ENCODE data around the gene RAB36. TPM values are rescaled to one million over a fixed set of nuclear protein-coding genes. Genes with fewer than 3 reads are reported as not detected.

The RAB36 gene
- total RNA-seq, 3 donors from 2014 or later (not counting 1 experiment from before 2014, with no cell fraction given) = 1.7 to 2.9 (median 2.6) TPM

DNA sequence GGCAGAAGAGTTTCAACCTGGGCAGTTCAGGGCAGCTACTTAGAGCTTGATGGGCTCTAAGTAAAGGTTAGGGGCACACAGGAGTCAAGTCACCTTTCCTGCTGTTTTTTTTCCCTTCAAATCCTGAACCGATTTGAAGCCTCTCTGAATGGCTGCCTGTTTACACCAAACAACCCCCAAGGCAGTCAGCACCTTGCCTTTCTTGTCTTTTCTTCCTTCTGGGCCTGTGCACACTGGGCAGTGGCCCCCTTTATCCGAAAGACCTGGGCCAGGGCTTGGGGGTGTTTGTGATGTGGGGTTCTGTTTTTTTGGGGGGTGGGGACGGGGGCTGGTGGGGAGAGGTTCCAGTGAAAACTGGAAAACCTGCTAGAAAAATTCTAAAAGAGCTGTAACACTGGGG, 7.8 kb upstream of the RAB36 start:
- Mint-ChIP-seq H3K27me3 (ENCODE audit: low read depth in 2 of 2) (no peaks in the 10 kb centered on the region), H3K36me3 (no peaks in the 10 kb centered on the region), H3K27ac (peak overlapping the region; percentile 96 to 99), H3K4me3 (peak overlapping the region; percentile 87), H3K4me1 (peaks cover 32 to 66% of the 10 kb centered on the region in 2 donors), H3K9me3 (no peaks in the 10 kb centered on the region)
- H3K9me3 ChIP-seq (ENCODE audit: control insufficient read depth, insufficient read depth, low read length) = no peaks in the 10 kb centered on the region
- H3K27me3 ChIP-seq (ENCODE audit: control insufficient read depth, insufficient read depth, low read length) = no peaks in the 10 kb centered on the region
- peaks cover 87% of the 10 kb centered on the region for H3K4me1 ChIP-seq (ENCODE audit: control insufficient read depth, insufficient read depth, low read length)
- peak overlapping the region; percentile 7 for H3K4me3 ChIP-seq (ENCODE audit: low read length)
- 6% methylated on average over 3 of the region's 3 CpGs for WGBS (ENCODE audit: insufficient coverage)
- H3K27ac ChIP-seq (ENCODE audit: low read length) = peak overlapping the region; percentile 89
- H3K36me3 ChIP-seq (ENCODE audit: control insufficient read depth, insufficient read depth, low read length) = no peaks in the 10 kb centered on the region
- ATAC-seq (peak; percentile 3 to 5 (median 4)), DNase-seq (peak in 1 of 2 donors; percentile 40)
- TF ChIP-seq, protein P1, sequence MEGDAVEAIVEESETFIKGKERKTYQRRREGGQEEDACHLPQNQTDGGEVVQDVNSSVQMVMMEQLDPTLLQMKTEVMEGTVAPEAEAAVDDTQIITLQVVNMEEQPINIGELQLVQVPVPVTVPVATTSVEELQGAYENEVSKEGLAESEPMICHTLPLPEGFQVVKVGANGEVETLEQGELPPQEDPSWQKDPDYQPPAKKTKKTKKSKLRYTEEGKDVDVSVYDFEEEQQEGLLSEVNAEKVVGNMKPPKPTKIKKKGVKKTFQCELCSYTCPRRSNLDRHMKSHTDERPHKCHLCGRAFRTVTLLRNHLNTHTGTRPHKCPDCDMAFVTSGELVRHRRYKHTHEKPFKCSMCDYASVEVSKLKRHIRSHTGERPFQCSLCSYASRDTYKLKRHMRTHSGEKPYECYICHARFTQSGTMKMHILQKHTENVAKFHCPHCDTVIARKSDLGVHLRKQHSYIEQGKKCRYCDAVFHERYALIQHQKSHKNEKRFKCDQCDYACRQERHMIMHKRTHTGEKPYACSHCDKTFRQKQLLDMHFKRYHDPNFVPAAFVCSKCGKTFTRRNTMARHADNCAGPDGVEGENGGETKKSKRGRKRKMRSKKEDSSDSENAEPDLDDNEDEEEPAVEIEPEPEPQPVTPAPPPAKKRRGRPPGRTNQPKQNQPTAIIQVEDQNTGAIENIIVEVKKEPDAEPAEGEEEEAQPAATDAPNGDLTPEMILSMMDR (IDR thresholded peaks at IDR 0.05) = no peak
- intact Hi-C loops (cut with micrococcal nuclease) = loop anchor here (1.0 to 5.0 kb wide), 4 partner anchors 45 to 380 kb away; partner anchors contain the start of genes BCR and GNAZ

DNA sequence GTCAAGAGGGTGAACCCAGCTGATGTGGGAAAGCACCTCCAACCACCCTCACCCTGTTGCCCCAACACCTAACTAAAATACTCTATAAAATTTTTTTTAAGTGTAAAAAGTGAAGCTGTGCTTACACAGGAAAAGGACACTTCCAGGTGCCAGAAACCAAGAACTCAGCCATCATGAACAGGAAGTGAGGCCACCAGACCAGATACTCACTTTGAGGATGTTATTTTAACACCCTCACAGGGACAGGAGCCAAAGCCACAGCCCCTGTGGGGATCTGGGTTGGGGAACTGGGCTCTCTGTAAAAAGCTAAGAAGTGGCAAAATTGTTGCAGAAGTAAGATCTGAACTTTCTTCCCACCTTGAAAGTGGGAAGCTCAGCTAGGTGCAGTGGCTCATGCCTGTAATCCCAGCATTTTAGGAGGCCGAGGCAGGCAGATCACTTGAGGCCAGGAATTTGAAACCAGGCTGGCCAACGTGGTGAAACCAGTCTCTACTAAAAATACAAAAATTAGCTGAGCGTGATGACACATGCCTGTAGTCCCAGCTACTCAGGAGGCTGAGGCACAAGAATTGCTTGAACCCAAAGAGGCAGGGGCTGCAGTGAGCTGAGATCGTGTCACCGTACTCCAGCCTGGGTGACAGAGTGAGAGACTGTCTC, 7.2 kb upstream of the RAB36 start:
- Histone ChIP-seq H3K4me3 (ENCODE audit: low read length) (no peak overlapping the region), H3K27ac (ENCODE audit: low read length) (peak overlapping the region; percentile 89), H3K36me3 (ENCODE audit: control insufficient read depth, insufficient read depth, low read length) (no peaks in the 10 kb centered on the region), H3K9me3 (ENCODE audit: control insufficient read depth, insufficient read depth, low read length) (no peaks in the 10 kb centered on the region), H3K27me3 (ENCODE audit: control insufficient read depth, insufficient read depth, low read length) (no peaks in the 10 kb centered on the region), H3K4me1 (ENCODE audit: control insufficient read depth, insufficient read depth, low read length) (peaks cover 92% of the 10 kb centered on the region)
- ATAC-seq (peak; percentile 62 to 85 (median 76)), DNase-seq (peak; percentile 70 to 87)
- peaks cover 37 to 72% of the 10 kb centered on the region in 2 donors for H3K4me1 Mint-ChIP-seq
- peak overlapping the region; percentile 96 to 99 for H3K27ac Mint-ChIP-seq
- H3K9me3 Mint-ChIP-seq = no peaks in the 10 kb centered on the region
- TF ChIP-seq, protein P1 (IDR thresholded peaks at IDR 0.05) = no peak
- intact Hi-C loops (cut with micrococcal nuclease) = loop anchor here (1.0 to 5.0 kb wide), 4 partner anchors 44 to 381 kb away; partner anchors contain the start of genes BCR and GNAZ
- peak overlapping the region; percentile 87 for H3K4me3 Mint-ChIP-seq
- H3K36me3 Mint-ChIP-seq = no peaks in the 10 kb centered on the region
- WGBS (ENCODE audit: insufficient coverage) = 6% methylated on average over 5 of the region's 5 CpGs
- H3K27me3 Mint-ChIP-seq (ENCODE audit: low read depth in 2 of 2) = no peaks in the 10 kb centered on the region

DNA sequence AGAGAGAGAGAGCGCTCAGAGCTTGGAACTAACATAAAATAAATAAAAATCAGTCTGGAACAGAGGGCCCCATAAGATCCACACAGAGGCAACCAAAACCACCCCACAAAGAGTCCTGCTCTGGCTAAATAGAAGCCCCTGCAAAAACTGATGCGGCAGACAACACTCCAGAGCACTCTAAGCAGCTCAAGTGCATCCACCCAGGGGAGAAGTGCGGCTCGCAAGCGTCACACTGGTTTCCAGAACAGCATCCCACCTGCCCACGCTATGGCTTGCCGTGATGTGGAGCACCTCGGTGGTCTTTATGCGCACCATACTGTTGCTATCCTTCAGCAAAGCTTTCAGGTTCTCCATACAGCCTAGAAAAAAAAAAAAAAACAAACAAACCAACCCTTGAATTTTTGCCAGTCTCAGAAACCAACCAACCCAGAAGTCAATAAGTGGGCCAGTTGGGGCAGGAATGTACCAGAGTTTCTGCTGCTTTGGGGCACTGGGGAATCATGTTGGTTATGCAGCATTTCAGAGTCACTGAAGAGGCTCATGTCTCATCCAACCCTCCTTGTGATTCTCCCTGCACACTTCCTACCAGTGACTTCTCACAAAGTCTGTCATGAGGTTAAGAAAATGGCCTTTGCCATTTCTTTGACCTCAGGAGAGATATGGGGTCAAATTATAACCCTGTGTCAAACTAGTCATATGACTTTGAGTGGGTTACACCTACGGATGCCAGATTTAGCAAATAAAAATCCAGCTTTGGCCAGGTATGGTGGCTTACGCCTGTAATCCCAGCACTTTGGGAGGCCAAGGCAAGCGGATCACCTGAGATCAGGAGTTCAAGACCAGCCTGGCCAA, 6.5 kb upstream of the RAB36 start:
- peak overlapping the region; percentile 87 for H3K4me3 Mint-ChIP-seq
- ATAC-seq = no peak

More for the DNA sequence above, 6.5 kb upstream of the RAB36 start:
- peaks cover 37 to 77% of the 10 kb centered on the region in 2 donors for H3K4me1 Mint-ChIP-seq
- TF ChIP-seq, protein P1 (IDR thresholded peaks at IDR 0.05) = no peak
- H3K9me3 ChIP-seq (ENCODE audit: control insufficient read depth, insufficient read depth, low read length) = no peaks in the 10 kb centered on the region
- H3K27me3 ChIP-seq (ENCODE audit: control insufficient read depth, insufficient read depth, low read length) = no peaks in the 10 kb centered on the region
- peak in 1 of 2 donors; percentile 31 for DNase-seq
- H3K27me3 Mint-ChIP-seq (ENCODE audit: low read depth in 2 of 2) = no peaks in the 10 kb centered on the region
- peak overlapping the region; percentile 89 for H3K27ac ChIP-seq (ENCODE audit: low read length)
- intact Hi-C loops (cut with micrococcal nuclease) = loop anchor here (5.0 kb wide), 3 partner anchors 43 to 382 kb away; partner anchors contain the start of genes BCR and GNAZ
- H3K9me3 Mint-ChIP-seq = no peaks in the 10 kb centered on the region
- H3K4me3 ChIP-seq (ENCODE audit: low read length) = no peak overlapping the region
- 67% methylated on average over 11 of the region's 12 CpGs for WGBS (ENCODE audit: insufficient coverage)
- no peaks in the 10 kb centered on the region for H3K36me3 Mint-ChIP-seq
- peak overlapping the region; percentile 96 to 99 for H3K27ac Mint-ChIP-seq
- no peaks in the 10 kb centered on the region for H3K36me3 ChIP-seq (ENCODE audit: control insufficient read depth, insufficient read depth, low read length)
- peaks cover 95% of the 10 kb centered on the region for H3K4me1 ChIP-seq (ENCODE audit: control insufficient read depth, insufficient read depth, low read length)
